Large intestine (tissue), 12 donors: ENCODE measurements around the gene SEMA3E. TPM values are rescaled to one million over a fixed set of nuclear protein-coding genes. Genes with fewer than 3 reads are reported as not detected.

Experiments used
- DNase-seq, 2 donors: peaks; one replicate each; pipeline versions ENCODE4 v3.0.0 to v3.0.0-alpha.2; 2013
- H3K27ac ChIP-seq: one replicate; pipeline ENCODE4 v1.5.1; 2013; ENCODE audit warnings: low read length
- H3K27me3 ChIP-seq: 2 replicates; pipeline ENCODE4 v1.6.1; 2013; ENCODE audit warnings: low read length; ENCODE audit not compliant: control insufficient read depth, insufficient read depth
- H3K36me3 ChIP-seq: 2 replicates; pipeline ENCODE4 v1.6.1; 2013; ENCODE audit warnings: low read length; ENCODE audit not compliant: control insufficient read depth, insufficient read depth
- H3K4me1 ChIP-seq: one replicate; pipeline ENCODE4 v1.6.1; 2013; ENCODE audit warnings: low read length; ENCODE audit not compliant: control insufficient read depth, insufficient read depth
- H3K4me3 ChIP-seq: one replicate; pipeline ENCODE4 v1.5.1; 2013; ENCODE audit warnings: low read length
- H3K9me3 ChIP-seq: one replicate; pipeline ENCODE4 v1.6.1; 2013; ENCODE audit warnings: mild to moderate bottlenecking, low read depth, low read length, moderate library complexity; ENCODE audit not compliant: control insufficient read depth
- WGBS: methylation state at CpG from one replicate; pipeline ENCODE4 v1.1.5; 2013; ENCODE audit warnings: low lambda C conversion rate; ENCODE audit not compliant: insufficient coverage; 5-methylcytosine and 5-hydroxymethylcytosine counted together
- long read RNA-seq, 11 donors: transcript quantifications; one replicate each; lab custom pipeline, GENCODE V29; 2026
- polyA plus RNA-seq: library from polyadenylated mRNA; unstranded; fragments of 120-200 nt; gene quantifications from one replicate; pipeline ENCODE4 v1.2.1, GENCODE V29; 2013

SEMA3E gene
- 0.82 TPM for polyA plus RNA-seq
- long read RNA-seq, donor 1, result 0 reads
- long read RNA-seq, donor 2, result 0 reads
- long read RNA-seq, donor 3, result 0 reads
- long read RNA-seq, donor 4, result 0 reads
- long read RNA-seq, donor 5, result 0 reads
- long read RNA-seq, donor 6, full-length matches to known transcripts, result 2 of 2 reads
- long read RNA-seq, donor 6, partial matches to known transcripts, result 0 of 2 reads
- long read RNA-seq, donor 6, other reads (novel, unspliced or antisense), result 0 of 2 reads
- long read RNA-seq, donor 7, result 0 reads
- long read RNA-seq, donor 8, result 0 reads
- long read RNA-seq, donor 9, result 0 reads
- long read RNA-seq, donor 10, result 0 reads
- long read RNA-seq, donor 11, result 0 reads

- peak within 1 kb of the TSS; percentile 23 for H3K4me3 ChIP-seq
- H3K9me3 ChIP-seq, result no peaks in the 10 kb centered on the region
- no peaks in the 10 kb centered on the region for H3K36me3 ChIP-seq
- peaks cover 2% of the 10 kb centered on the region for H3K4me1 ChIP-seq
- H3K27me3 ChIP-seq, result peaks cover 11% of the 10 kb centered on the region
- peak in 1 of 2 donors; percentile 23 for DNase-seq
- WGBS, result no CpG with 5 or more reads among the region's 25 CpGs
- no peak within 1 kb of the TSS for H3K27ac ChIP-seq
These were observed at the start of gene SEMA3E for GRCh38 chr7:83648464-83649241. Gene SEMA3E (minus strand): TSS chr7:83649139.

DNA sequence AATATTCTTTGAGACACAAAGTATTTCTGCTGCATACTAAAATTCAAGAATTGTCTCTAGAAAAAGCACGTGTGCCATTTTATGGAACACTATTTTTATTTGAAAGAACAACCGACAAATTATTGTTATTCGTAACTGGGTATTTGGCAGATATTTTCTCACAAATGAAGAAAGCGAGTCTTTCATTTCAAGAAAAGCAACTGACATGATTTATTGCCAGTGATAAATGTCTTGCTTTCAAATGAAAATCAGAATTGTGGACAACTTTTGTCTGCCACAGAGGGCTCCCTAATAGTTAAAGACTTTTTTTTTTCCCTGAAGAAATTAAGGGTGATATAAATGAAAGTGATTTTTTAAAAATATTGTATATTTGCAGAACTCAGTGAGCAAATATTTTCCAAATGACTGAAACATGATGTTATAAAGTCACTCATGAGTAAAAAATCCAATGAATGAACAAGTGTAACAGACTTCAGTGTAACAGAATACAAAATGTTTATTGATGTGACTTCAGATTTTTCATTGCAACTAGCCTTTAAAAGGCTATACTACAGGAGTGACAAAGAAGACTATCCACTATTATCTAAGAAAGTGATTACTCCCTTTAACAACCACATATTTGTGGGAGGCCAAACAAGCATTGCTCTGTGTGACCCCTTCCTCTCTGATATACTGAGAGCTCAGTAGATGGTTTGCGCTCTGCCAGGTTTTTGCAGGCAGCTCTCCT lies 49.0 kb upstream of the SEMA3E start:
- WGBS, result 83% methylated on average over 3 of the region's 5 CpGs
- H3K36me3 ChIP-seq, result no peaks in the 10 kb centered on the region
- DNase-seq, result no peak
- no peak overlapping the region for H3K4me3 ChIP-seq
- no peaks in the 10 kb centered on the region for H3K4me1 ChIP-seq
- H3K27me3 ChIP-seq, result no peaks in the 10 kb centered on the region
- no peak overlapping the region for H3K27ac ChIP-seq
- H3K9me3 ChIP-seq, result no peaks in the 10 kb centered on the region

DNA sequence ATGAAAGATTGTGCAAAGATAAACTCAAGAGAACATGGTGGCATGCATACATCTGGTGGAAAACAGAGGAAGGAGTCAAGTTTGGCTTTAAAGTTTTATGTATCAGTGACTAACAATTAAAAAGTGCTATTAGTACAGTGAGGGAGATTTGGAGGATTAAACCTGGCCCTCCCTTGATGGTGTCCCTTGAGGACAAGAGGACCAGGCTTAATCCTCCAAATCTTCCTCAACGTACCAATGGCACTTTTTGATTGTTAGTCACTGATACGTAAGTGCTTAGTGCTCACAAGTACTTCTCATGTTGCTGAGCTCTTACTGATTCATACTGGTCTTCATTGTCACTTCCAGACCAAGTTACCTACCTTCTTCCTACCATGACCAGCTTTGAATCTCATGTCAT lies 47.2 kb upstream of the SEMA3E start:
- DNase-seq, result no peak
- no peaks in the 10 kb centered on the region for H3K4me1 ChIP-seq
- WGBS, result no CpG with 5 or more reads among the region's 2 CpGs
- H3K36me3 ChIP-seq, result no peaks in the 10 kb centered on the region
- H3K27ac ChIP-seq, result no peak overlapping the region
- no peak overlapping the region for H3K4me3 ChIP-seq
- H3K27me3 ChIP-seq, result no peaks in the 10 kb centered on the region
- no peaks in the 10 kb centered on the region for H3K9me3 ChIP-seq

DNA sequence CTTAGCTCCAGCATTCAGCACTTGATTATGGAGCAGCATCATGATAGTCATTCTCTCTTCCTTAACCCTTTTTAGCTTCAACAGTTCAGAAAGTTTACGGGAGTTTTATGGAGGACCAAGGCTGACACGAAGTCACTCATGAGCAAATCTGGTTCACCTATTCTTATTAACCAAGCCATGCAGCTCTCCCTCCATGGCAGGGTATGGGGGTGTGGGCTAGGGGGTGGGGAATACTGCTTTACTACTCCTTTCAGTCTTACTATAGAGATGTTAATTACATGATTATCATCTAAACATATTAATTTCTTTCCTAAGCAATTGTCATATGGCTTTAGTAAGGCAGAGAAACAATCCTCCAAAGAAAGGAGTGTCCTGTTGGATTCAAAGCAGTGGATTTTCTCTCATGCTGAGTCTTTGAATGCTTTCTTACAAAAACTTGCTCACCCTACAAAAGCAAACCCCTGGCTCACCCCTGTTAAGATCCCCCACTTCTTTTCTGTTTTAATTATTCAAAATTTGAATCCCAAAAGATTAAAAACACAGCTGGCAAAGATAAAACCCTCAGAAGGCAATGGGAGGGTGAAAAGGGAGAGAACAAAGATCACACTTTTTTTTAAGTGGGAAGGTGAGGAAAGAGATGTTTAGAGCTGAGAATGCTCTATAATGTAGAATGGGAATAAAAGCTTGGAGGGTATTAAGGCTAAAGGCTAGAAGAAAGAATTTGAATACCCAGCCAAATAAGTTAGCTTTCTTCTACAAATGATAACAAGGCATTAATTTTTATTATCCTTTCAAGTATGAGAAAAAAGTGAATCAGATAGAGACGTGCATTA lies 46.4 kb upstream of the SEMA3E start:
- DNase-seq, result no peak
- WGBS, result 59% methylated on average over 3 of the region's 3 CpGs

GRCh38 chr7:83693256-83693655 lies 44.3 kb upstream of the SEMA3E start:
- Histone ChIP-seq H3K36me3 (no peaks in the 10 kb centered on the region), H3K9me3 (no peaks in the 10 kb centered on the region), H3K27me3 (no peaks in the 10 kb centered on the region), H3K4me3 (no peak overlapping the region), H3K4me1 (no peaks in the 10 kb centered on the region), H3K27ac (no peak overlapping the region)
- WGBS, result no CpG with 5 or more reads among the region's 1 CpG
- no peak for DNase-seq

More for the DNA sequence above, 46.4 kb upstream of the SEMA3E start:
- no peaks in the 10 kb centered on the region for H3K4me1 ChIP-seq
- H3K27me3 ChIP-seq, result no peaks in the 10 kb centered on the region
- H3K9me3 ChIP-seq, result no peaks in the 10 kb centered on the region
- no peak overlapping the region for H3K27ac ChIP-seq
- no peaks in the 10 kb centered on the region for H3K36me3 ChIP-seq
- no peak overlapping the region for H3K4me3 ChIP-seq

DNA sequence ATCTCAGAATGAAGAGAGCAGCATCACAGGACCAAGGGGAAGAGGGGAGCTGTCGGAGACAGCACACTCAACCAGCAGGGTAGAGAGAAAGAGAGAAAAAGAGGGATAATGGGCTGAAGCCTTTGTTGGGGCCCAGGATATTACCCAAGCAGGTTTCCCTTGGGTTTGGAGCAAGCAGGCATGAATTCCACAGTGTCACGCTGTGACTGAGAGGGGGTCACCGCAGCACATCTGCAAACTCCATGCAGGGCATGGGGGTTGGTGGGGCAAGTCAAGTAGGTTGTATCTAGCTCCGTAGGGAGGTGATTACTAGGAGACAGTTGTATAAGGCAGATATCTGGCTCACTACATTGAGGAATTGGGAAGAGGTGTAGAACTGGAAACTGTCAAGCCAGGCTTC lies 42.2 kb upstream of the SEMA3E start:
- H3K4me1 ChIP-seq, result no peaks in the 10 kb centered on the region
- H3K9me3 ChIP-seq, result no peaks in the 10 kb centered on the region
- H3K36me3 ChIP-seq, result no peaks in the 10 kb centered on the region
- no peak overlapping the region for H3K4me3 ChIP-seq
- WGBS, result 100% methylated on average over 1 of the region's 4 CpGs
- H3K27ac ChIP-seq, result no peak overlapping the region
- H3K27me3 ChIP-seq, result no peaks in the 10 kb centered on the region
- DNase-seq, result no peak

DNA sequence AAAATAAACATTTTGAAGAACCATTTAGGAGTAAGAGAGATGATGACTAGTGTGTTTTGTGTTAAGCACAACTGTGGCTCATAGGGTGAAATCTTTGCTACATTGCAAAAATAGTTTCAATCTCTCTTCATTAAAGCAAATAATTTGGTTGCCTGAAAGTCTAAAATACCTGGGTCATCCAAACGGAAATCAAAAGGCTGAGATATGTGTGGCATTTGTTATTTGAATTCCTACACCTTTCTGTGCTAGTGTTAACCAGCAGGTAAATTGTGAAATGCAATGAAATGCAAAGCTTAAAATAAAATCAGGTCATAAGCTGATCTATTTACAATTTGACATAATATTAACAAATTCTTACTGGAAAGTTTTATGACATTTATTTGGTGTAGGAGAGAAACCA lies 40.9 kb upstream of the SEMA3E start:
- no peaks in the 10 kb centered on the region for H3K27me3 ChIP-seq
- no peak overlapping the region for H3K4me3 ChIP-seq
- DNase-seq, result no peak
- no peaks in the 10 kb centered on the region for H3K36me3 ChIP-seq
- WGBS, result no CpG with 5 or more reads among the region's 1 CpG
- H3K27ac ChIP-seq, result no peak overlapping the region
- H3K4me1 ChIP-seq, result no peaks in the 10 kb centered on the region
- no peaks in the 10 kb centered on the region for H3K9me3 ChIP-seq

- Histone ChIP-seq H3K9me3 (no peaks in the 10 kb centered on the region), H3K27ac (no peak overlapping the region), H3K27me3 (no peaks in the 10 kb centered on the region), H3K36me3 (no peaks in the 10 kb centered on the region), H3K4me3 (no peak overlapping the region), H3K4me1 (no peaks in the 10 kb centered on the region)
- no CpG with 5 or more reads among the region's 1 CpG for WGBS
- DNase-seq, result no peak
These were observed 37.5 kb upstream of the SEMA3E start for GRCh38 chr7:83686416-83686815.

DNA sequence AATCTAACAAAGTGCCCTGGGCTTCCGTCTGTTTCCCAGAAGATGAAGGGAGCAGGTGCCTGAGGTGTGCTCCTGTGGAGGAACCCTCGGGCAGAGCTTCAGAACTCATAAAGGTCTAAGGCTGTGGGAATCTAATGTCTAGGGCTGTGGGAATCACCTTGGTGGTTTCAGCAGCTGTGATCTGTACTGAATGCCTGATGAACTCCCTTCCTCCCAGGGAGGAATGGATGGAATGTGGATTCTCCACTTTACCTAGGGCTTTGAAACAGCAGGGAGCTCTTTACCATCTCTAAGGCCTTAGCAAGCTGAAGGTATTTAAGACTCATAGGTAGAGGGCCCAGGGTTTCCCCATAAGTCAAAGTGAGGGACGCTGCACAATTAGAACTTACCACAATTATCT lies 36.0 kb upstream of the SEMA3E start:
- Histone ChIP-seq H3K4me1 (no peaks in the 10 kb centered on the region), H3K9me3 (no peaks in the 10 kb centered on the region), H3K27ac (no peak overlapping the region), H3K4me3 (no peak overlapping the region), H3K36me3 (no peaks in the 10 kb centered on the region), H3K27me3 (no peaks in the 10 kb centered on the region)
- DNase-seq, result no peak
- no CpG with 5 or more reads among the region's 3 CpGs for WGBS
